HEK293 (cell line): ENCODE data around the gene TMEM120A.

ENCODE experiments used
- HOXD13 ChIP-seq: sonication (generic); formaldehyde crosslinking; IDR thresholded peaks from 2 replicates; pipeline ENCODE4 v1.8.0; 2022; ENCODE audit warnings: missing genetic modification reagents, borderline replicate concordance
- ZBTB7A ChIP-seq: fragments of 450-650 bp; formaldehyde crosslinking; IDR thresholded peaks from 2 replicates; pipeline ENCODE4 v1.5.1; 2016; ENCODE audit warnings: low read depth, missing biosample characterization, missing genetic modification characterization
- ZBTB8A ChIP-seq: fragments of 450-650 bp; formaldehyde crosslinking; IDR thresholded peaks from 2 replicates; pipeline ENCODE4 v1.5.1; 2016; ENCODE audit warnings: missing biosample characterization, missing genetic modification characterization
- ZNF174 ChIP-seq: fragments of 450-650 bp; formaldehyde crosslinking; IDR thresholded peaks from 2 replicates; pipeline ENCODE4 v1.5.0; 2017; ENCODE audit warnings: missing biosample characterization, mild to moderate bottlenecking, missing genetic modification characterization
- ZNF274 ChIP-seq, 2 experiments: fragments of 200-500 bp in 1 of 2; fragments of 450-650 bp in 1 of 2; sonication (Bioruptor generic) in 1 of 2; formaldehyde crosslinking in 1 of 2; IDR thresholded peaks; 2 replicates each; pipeline versions ENCODE4 v1.5.1 to v1.6.1; 2014 to 2016; ENCODE audit warnings: borderline replicate concordance in 1 of 2, inconsistent platforms in 1 of 2, low read length in 1 of 2, missing biosample characterization in 1 of 2, missing genetic modification characterization in 1 of 2
- ZNF510 ChIP-seq: fragments of 450-650 bp; formaldehyde crosslinking; IDR thresholded peaks from 2 replicates; pipeline ENCODE4 v1.5.1; 2018; ENCODE audit warnings: mild to moderate bottlenecking, missing genetic modification characterization, missing biosample characterization; ENCODE audit not compliant: insufficient replicate concordance
- ZNF558 ChIP-seq: fragments of 450-650 bp; formaldehyde crosslinking; IDR thresholded peaks from 2 replicates; pipeline ENCODE4 v1.5.1; 2016; ENCODE audit warnings: missing biosample characterization, missing genetic modification characterization
- TF ChIP-seq, protein P1 (sequence below): fragments of 450-650 bp; formaldehyde crosslinking; IDR thresholded peaks from 2 replicates; pipeline ENCODE4 v1.5.1; 2016; ENCODE audit warnings: missing biosample characterization, missing genetic modification characterization

DNA sequence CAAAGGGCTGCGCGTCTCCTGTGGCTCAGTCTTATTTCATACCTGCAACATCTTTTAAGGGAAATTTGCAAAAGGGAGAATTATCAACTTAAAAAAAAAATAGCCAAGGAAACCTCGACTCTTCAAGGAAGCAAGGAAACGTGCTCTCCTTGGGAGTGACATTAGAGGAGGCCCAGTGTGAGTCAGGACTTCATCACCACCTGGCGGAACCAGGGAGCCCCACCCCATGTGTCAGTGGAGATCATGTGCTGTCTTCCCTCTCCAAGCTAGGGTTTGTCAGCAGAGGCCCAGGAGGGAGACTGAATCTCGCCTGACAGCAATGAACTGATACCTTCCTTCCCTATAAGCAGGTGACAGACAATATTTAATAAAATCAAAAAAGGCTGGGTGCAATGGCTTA lies 50.5 kb downstream of the TMEM120A start:
- TF ChIP-seq ZBTB7A (no peak), ZBTB8A (tag by site-specific recombination) (no peak), ZNF274 (IDR thresholded peaks at IDR 0.05; ENCODE audit: low read length) (no peak), ZNF274 (tag by site-specific recombination; IDR thresholded peaks at IDR 0.05; ENCODE audit: borderline replicate concordance) (no peak), HOXD13 (no peak), ZNF558 (tag by site-specific recombination) (no peak), ZNF510 (tag by site-specific recombination) (no peak), ZNF174 (tag by site-specific recombination) (no peak)
- TF ChIP-seq, protein P1, sequence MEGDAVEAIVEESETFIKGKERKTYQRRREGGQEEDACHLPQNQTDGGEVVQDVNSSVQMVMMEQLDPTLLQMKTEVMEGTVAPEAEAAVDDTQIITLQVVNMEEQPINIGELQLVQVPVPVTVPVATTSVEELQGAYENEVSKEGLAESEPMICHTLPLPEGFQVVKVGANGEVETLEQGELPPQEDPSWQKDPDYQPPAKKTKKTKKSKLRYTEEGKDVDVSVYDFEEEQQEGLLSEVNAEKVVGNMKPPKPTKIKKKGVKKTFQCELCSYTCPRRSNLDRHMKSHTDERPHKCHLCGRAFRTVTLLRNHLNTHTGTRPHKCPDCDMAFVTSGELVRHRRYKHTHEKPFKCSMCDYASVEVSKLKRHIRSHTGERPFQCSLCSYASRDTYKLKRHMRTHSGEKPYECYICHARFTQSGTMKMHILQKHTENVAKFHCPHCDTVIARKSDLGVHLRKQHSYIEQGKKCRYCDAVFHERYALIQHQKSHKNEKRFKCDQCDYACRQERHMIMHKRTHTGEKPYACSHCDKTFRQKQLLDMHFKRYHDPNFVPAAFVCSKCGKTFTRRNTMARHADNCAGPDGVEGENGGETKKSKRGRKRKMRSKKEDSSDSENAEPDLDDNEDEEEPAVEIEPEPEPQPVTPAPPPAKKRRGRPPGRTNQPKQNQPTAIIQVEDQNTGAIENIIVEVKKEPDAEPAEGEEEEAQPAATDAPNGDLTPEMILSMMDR (tag by site-specific recombination) = no peak
